Measurements from ENCODE around the gene COL16A1. TPM values are rescaled to one million over a fixed set of nuclear protein-coding genes. Genes with fewer than 3 reads are reported as not detected.
"Not testable (repeated sequence)": the region's sequence is repeated elsewhere in the genome, so short reads cannot be mapped to it uniquely, and the experiment has no call there.

The COL16A1 gene
- total RNA-seq, 1 experiment from 2014 or later, result 10.3 TPM

DNA sequence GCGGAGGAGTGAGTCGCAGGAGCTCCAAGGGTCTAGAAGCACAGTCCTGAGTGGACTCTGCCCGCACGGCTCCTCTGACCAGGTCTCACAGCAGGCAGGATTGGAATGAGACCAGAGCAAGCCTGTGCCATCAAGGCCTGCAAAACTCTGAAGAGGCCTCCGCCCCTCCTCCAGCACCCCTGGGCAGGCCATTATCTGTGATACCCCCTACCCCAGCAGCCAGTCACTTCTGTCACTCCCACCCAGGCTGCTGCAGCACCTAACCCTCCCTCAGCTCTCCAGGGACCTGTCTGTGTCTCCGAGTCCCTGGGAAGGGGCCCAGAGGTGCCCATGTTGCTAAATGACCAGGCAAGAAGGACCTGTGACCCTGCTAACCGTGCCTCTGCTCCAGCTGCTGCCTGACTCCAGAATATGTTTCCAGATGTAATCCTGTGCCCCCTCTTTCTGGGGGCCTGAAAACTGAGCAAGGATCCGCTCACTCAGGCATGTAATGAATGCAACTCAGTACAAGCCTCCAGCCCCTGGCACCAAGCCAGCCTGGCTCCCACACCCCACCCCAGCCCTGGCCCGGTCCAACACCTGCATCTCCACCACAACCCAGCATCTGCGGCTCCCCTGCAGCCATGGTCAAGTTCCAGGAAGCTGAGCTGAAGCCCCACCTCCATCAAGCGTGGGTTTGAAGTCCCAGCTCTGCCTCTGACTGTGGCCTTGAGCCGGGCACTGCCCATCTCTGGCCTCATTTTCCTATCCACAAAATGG lies 22.1 kb upstream of the COL16A1 start:
- Histone ChIP-seq H3K36me3 (replicated peaks; ENCODE audit: control insufficient read depth, insufficient read depth, low read length) (no peaks in the 10 kb centered on the region), H3K27me3 (ENCODE audit: control insufficient read depth, insufficient read depth, low read length) (no peaks in the 10 kb centered on the region), H3K4me3 (ENCODE audit: insufficient read depth, low read depth, low read length) (no peak overlapping the region)
- DNase-seq, result peak; percentile 51

DNA sequence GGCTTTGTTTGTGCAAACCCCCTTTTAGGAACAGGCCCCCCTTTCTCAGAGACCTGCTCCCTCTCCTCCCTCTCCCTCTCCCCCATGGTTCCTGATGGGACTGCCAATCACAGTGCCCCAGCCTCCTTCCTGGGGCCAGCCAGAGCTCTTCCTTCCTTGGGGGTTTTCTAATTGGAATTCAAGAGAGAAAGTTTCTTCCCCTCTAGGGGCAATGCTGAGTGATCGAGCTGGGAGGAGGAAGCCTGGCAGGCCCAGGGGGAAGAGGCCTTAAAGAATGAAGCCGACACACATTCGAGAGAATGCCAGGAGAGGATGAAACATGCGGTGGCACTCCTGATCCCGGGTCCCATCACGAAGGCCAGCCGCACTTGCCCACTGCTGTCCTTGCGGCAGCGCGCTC lies 21.3 kb upstream of the COL16A1 start:
- H3K4me3 ChIP-seq (ENCODE audit: insufficient read depth, low read depth, low read length), result no peak overlapping the region
- H3K27me3 ChIP-seq (ENCODE audit: control insufficient read depth, insufficient read depth, low read length), result no peaks in the 10 kb centered on the region
- H3K36me3 ChIP-seq (replicated peaks; ENCODE audit: control insufficient read depth, insufficient read depth, low read length), result no peaks in the 10 kb centered on the region
- DNase-seq, result peak; percentile 87

DNA sequence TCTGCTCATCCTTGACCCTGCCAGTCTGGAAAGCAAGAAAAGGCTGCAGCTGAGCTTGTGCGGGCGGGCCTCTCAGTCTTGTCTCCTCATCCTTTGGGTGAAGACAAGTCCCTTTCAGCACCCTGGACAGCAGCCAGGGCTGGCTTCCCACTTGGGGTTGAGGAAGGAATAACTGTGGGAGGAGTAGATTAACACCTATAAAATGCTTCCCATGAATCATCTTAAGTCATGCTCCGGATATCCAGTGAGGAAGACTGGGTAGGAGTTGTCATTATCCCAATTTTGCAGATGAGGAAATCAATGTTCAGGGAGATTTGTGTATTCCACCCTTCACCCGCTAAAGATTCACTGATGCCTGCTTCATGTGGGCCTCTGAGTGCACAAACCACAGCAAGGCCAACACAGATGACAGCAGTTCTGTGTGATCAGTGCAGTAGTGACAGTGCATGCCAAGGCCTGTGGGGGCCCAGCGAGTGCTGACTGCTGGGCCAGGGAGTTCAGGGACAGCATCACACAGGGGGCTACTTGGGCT lies 20.1 kb upstream of the COL16A1 start:
- Histone ChIP-seq H3K36me3 (replicated peaks; ENCODE audit: control insufficient read depth, insufficient read depth, low read length) (no peaks in the 10 kb centered on the region), H3K4me3 (ENCODE audit: insufficient read depth, low read depth, low read length) (no peak overlapping the region), H3K27me3 (ENCODE audit: control insufficient read depth, insufficient read depth, low read length) (no peaks in the 10 kb centered on the region)
- DNase-seq, result peak; percentile 92

DNA sequence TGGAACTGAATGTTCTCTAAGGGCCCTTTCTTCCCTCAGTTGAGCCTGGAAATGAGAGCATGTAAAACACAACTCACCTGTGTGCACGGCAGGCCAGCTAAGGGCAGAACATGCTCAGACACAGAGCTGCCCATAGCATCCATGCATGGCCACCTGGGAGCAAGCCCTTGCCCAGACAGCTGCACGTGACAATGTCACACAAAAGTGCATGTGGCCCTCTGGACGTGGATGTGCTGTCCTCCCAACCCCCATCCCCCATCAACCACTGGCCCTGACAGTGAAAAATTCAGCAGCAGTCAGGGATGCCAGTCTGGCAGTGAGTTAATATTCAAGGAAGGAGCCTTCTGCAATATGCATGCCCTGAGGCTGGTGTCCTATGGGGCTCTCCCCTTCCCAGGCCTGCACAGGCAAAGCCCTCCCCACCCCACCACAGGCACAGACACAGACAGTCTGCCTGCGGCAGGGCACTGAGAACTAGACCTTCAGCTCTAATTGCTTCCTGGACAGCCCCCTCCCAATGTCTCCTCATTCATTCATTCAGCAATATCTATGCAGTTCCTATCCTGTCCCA lies 14.6 kb upstream of the COL16A1 start:
- no peak for DNase-seq
- H3K4me3 ChIP-seq (ENCODE audit: insufficient read depth, low read depth, low read length), result no peak overlapping the region
- H3K36me3 ChIP-seq (replicated peaks; ENCODE audit: control insufficient read depth, insufficient read depth, low read length), result no peaks in the 10 kb centered on the region
- H3K27me3 ChIP-seq (ENCODE audit: control insufficient read depth, insufficient read depth, low read length), result peaks cover 2% of the 10 kb centered on the region; the same call in 1 of the 2 replicates

DNA sequence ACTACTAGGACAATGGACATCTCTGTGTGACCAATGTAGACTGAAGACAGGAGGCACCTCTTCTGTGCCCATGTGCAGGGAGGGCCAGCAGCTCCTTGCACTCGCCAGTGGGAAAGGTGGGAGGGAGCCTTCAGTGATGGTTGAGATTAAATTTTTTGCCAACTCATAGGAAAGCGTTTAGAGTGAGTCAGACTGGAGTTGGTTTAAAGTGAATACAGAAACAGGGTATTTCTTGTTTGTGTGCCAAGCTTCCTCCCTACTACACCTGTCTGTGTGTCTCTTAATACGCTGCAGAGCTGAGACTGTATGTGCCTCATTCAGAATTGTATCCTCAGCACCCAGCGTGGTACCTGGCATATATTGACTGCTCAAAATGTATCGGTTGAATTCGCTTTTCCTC lies 13.5 kb upstream of the COL16A1 start:
- H3K4me3 ChIP-seq (ENCODE audit: insufficient read depth, low read depth, low read length), result no peak overlapping the region

DNA sequence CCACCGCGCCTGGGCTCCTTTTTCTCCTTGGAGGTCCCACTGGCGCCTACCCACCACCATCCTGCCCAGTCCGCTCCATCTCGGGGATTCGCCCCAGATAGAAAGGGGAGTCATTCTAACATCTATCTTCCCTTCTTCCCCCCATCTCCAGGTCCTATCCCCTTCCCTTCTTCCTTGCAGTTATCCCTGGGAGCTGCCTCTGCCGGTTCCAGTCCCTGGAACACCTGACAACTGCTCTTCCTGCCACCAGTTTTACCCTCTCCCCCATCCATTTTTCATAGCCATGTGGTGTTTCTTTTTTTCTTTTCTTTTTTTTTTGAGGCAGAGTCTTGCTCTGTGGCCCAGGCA lies 12.0 kb upstream of the COL16A1 start:
- DNase-seq, result no peak
- H3K36me3 ChIP-seq (replicated peaks; ENCODE audit: control insufficient read depth, insufficient read depth, low read length), result no peaks in the 10 kb centered on the region
- H3K27me3 ChIP-seq (ENCODE audit: control insufficient read depth, insufficient read depth, low read length), result peaks cover 2% of the 10 kb centered on the region; the same call in 1 of the 2 replicates
- H3K4me3 ChIP-seq (ENCODE audit: insufficient read depth, low read depth, low read length), result peak overlapping the region; percentile 58

More for the DNA sequence above, 13.5 kb upstream of the COL16A1 start:
- no peaks in the 10 kb centered on the region for H3K36me3 ChIP-seq (replicated peaks; ENCODE audit: control insufficient read depth, insufficient read depth, low read length)
- H3K27me3 ChIP-seq (ENCODE audit: control insufficient read depth, insufficient read depth, low read length), result peaks cover 2% of the 10 kb centered on the region; the same call in 1 of the 2 replicates
- no peak for DNase-seq

DNA sequence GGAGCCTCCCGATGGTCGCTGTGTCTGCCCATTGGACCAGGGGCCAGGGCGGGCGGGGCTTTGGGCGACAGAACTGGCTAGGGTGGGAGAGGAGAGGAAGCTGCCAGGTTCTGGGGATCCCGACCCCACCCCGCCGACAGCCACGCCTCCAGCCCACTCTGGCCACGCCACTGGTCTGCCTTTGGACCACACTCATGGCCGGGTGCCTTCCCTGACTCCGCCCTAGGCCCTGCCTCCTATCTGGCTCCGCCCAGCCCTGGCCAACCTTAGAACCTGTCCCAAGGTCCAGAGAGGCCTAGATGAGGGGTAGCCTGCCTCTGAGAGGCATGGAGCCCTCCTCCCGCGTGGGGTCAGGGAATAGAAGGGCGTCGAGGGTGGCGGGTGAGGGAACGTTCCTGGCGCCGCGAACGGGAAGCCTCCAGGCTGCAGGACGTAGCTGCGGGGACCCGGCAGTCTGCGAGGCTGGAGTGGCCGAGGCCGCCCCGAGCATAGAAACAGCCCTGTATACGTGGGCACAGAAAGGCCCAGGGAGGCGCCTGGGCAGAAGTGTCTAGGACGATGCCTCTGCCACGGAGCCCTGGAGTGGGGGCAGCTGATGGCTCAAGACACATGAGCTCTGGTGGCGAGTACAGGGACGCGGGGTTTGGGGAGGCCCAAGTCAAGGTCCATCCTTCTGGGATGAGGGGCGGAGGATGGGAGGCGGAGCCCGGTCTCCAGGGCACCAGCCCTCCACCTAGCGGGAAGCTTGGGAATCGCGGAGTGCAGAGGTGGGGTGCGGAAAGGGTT lies 11.5 kb upstream of the COL16A1 start:
- no peaks in the 10 kb centered on the region for H3K36me3 ChIP-seq (replicated peaks; ENCODE audit: control insufficient read depth, insufficient read depth, low read length)
- peaks cover 2% of the 10 kb centered on the region; the same call in 1 of the 2 replicates for H3K27me3 ChIP-seq (ENCODE audit: control insufficient read depth, insufficient read depth, low read length)
- H3K4me3 ChIP-seq (ENCODE audit: insufficient read depth, low read depth, low read length), result peak overlapping the region; percentile 58
- peak; percentile 98 for DNase-seq

DNA sequence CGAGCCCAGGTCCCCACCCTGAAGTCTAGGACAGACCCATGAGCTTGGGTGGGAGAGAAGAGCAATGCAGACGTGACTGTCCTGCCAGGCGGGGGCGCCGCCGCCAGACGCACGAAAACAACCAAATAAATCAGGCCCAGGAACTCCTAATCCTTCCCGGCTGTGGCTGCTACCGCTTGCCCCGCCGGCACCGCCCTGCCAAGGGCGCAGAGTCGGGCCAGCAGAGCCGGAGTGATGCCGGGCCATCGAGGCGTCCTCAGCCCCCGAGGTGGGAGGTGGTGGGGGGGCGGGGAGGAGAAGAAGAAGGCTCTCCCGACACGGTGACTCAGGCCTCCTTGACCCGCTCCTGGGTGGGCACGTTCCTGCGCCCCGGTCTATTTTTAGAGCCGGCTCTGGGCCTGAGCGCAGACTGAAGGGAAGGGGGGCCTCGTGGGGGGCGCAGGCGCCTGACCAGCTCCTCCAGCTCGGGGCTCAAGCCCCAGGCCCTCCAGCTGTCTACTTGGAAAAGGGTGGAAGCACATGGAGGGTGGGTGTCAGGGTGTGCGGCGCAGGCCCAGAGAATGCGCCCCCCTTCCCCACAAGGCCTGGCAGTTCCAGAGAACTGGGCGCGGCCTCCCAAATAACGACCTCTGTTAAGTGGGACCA lies 10.7 kb upstream of the COL16A1 start:
- DNase-seq, result peak; percentile 89
- Histone ChIP-seq H3K4me3 (ENCODE audit: insufficient read depth, low read depth, low read length) (peak overlapping the region; percentile 58), H3K27me3 (ENCODE audit: control insufficient read depth, insufficient read depth, low read length) (peaks cover 2% of the 10 kb centered on the region; the same call in 1 of the 2 replicates)

DNA sequence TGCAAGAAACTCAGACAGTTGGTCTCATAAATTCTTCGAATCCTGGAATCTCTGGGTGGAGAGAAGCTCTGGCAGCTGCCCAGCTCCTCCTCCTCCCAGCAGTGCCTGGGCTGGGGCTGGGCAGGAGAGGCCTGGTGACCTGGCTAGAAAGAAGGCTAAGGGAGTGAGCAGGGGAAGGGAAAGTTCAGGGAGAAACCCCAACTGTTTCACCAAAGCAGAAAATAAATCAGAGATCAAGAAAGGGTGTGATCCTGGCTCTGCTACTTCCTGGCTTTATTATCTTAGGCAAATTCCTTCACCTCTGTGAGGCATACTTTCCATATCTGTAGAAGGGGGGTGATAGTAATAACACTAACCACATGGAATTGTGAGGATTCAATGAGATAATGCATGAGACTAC lies 8.8 kb upstream of the COL16A1 start:
- no peak for DNase-seq
- H3K36me3 ChIP-seq (replicated peaks; ENCODE audit: control insufficient read depth, insufficient read depth, low read length), result no peaks in the 10 kb centered on the region

More for the DNA sequence above, 10.7 kb upstream of the COL16A1 start:
- no peaks in the 10 kb centered on the region for H3K36me3 ChIP-seq (replicated peaks; ENCODE audit: control insufficient read depth, insufficient read depth, low read length)

DNA sequence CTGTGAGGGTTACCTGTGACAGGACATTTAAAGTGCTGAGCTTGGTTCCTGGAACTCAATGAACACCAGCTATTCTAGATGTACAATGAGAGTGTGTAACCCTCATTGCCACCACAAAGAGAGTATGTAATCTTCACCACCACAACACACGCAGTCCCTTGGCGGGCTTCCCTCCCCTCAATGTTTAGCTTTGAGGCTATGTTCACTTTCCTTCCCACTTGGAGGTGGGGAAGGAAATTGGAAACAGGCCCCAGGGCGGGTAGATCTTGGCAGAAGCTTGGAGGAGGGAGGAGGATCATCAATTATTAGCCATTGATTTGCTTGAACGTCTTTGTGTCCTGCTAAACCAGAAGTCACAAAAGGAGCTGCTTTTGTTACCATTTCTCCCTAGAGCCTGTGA lies 8.3 kb upstream of the COL16A1 start:
- H3K4me3 ChIP-seq (ENCODE audit: insufficient read depth, low read depth, low read length), result no peak overlapping the region
- peaks cover 2% of the 10 kb centered on the region; the same call in 1 of the 2 replicates for H3K27me3 ChIP-seq (ENCODE audit: control insufficient read depth, insufficient read depth, low read length)
- H3K36me3 ChIP-seq (replicated peaks; ENCODE audit: control insufficient read depth, insufficient read depth, low read length), result no peaks in the 10 kb centered on the region
- DNase-seq, result no peak

More for the DNA sequence above, 8.8 kb upstream of the COL16A1 start:
- H3K4me3 ChIP-seq (ENCODE audit: insufficient read depth, low read depth, low read length), result no peak overlapping the region
- H3K27me3 ChIP-seq (ENCODE audit: control insufficient read depth, insufficient read depth, low read length), result peaks cover 2% of the 10 kb centered on the region; the same call in 1 of the 2 replicates

DNA sequence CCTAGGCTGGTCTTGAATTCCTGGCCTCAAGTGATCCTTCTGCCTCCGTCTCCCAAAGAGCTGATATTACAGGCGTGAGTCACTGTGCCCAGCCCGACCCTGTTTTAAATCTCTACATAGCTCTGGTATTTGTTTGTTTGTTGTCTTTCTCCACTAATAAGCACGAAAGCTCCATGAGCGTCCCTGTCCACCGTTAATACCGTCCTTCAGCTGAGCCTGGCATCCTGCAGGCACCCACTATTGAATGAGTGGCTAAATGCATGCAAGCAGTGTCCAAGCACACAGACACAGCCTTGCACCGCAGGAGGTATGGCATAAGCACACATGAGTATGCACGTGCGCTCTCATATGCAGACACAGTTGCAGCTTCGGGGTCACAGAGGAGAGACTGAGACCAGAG lies 4.5 kb upstream of the COL16A1 start:
- Histone ChIP-seq H3K36me3 (replicated peaks; ENCODE audit: control insufficient read depth, insufficient read depth, low read length) (no peaks in the 10 kb centered on the region), H3K27me3 (ENCODE audit: control insufficient read depth, insufficient read depth, low read length) (no peaks in the 10 kb centered on the region; the same call in 1 of the 2 replicates), H3K4me3 (ENCODE audit: insufficient read depth, low read depth, low read length) (no peak overlapping the region)
- DNase-seq, result no peak

DNA sequence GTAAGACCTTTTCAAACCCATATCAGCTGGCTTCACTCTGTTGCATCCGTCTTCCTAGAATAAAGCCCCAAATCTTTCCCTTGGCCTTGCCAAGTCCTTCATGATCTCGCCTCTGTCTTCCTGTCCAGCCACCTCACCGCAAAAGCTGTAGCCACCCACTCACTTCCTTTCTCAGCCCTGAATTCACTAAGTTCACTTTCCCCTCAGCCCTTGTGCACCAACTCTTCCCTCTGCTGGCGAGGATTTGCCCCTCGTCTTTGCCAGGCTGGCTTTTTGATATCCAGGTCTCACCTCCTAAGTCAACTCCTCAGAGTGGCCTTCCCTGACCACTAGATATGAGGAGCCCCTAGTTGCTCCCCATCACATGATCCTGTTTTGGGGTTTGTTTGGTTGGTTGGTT lies 3.9 kb upstream of the COL16A1 start:
- H3K36me3 ChIP-seq (replicated peaks; ENCODE audit: control insufficient read depth, insufficient read depth, low read length), result no peaks in the 10 kb centered on the region
- DNase-seq, result no peak
- no peaks in the 10 kb centered on the region; the same call in 1 of the 2 replicates for H3K27me3 ChIP-seq (ENCODE audit: control insufficient read depth, insufficient read depth, low read length)
- no peak overlapping the region for H3K4me3 ChIP-seq (ENCODE audit: insufficient read depth, low read depth, low read length)

DNA sequence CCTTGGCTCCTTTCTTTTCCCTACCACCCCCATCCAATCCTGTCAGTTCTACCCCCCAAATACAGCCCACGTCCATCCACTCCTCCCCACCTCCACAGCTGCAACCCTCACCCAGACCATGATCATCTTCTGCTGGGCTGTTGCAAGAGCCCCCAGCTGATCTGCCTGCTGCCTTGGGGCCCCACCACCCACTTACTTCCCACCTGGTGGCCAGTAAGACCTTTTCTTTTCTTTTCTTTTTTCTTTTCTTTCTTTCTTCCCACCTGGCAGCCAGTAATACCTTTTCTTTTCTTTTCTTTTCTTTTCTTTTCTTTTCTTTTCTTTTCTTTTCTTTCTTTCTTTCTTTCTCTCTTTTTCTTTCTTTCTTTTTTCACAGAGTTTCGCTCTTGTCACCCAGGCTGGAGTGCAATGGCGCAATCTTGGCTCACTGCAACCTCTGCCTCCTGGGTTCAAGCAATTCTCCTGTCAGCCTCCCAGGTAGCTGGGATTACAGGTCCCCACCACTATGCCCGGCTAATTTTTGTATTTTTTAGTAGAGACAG lies 3.3 kb upstream of the COL16A1 start:
- not testable (repeated sequence) for H3K36me3 ChIP-seq (replicated peaks; ENCODE audit: control insufficient read depth, insufficient read depth, low read length); DNase-seq; H3K4me3 ChIP-seq (ENCODE audit: insufficient read depth, low read depth, low read length)

More for the DNA sequence above, 3.3 kb upstream of the COL16A1 start:
- not testable (repeated sequence) for H3K27me3 ChIP-seq (ENCODE audit: control insufficient read depth, insufficient read depth, low read length)

Data from H7 (cell line).